Upper lobe of left lung (tissue), 4 donors: ENCODE data around the gene KDM6B.
A peak's percentile ranks its signal among the peaks of the same experiment; 100 is the strongest.

ENCODE experiments used
- CTCF ChIP-seq, 6 experiments: fragments of 450-650 bp in 4 of 6; fragments of 200-600 bp in 2 of 6; sonication (generic) in 2 of 6; IDR thresholded peaks; one replicate each; pipeline ENCODE4 v1.5.1; 2016 to 2019; ENCODE audit warnings: antibody characterized with exemption in 6 of 6
- EP300 ChIP-seq, 4 donors: sonication (generic); formaldehyde crosslinking; IDR thresholded peaks; one replicate each; pipeline ENCODE4 v1.5.1; 2017; ENCODE audit warnings: antibody characterized with exemption in 4 of 4, control low read depth in 2 of 4
- POLR2AphosphoS5 ChIP-seq, 2 donors: sonication (generic); formaldehyde crosslinking; IDR thresholded peaks; one replicate each; pipeline ENCODE4 v1.5.1; 2017; ENCODE audit warnings: antibody characterized with exemption in 2 of 2

GRCh38 chr17:7839190-7839875 lies 5.3 kb downstream of the KDM6B start:
- no peak for TF ChIP-seq CTCF (IDR thresholded peaks at IDR 0.05)
- peak in 1 of 2 donors; percentile 37 for TF ChIP-seq POLR2AphosphoS5 (IDR thresholded peaks at IDR 0.05)
- no peak for TF ChIP-seq EP300 (IDR thresholded peaks at IDR 0.05)
